ENCODE results near the gene ADTRP.

DNA sequence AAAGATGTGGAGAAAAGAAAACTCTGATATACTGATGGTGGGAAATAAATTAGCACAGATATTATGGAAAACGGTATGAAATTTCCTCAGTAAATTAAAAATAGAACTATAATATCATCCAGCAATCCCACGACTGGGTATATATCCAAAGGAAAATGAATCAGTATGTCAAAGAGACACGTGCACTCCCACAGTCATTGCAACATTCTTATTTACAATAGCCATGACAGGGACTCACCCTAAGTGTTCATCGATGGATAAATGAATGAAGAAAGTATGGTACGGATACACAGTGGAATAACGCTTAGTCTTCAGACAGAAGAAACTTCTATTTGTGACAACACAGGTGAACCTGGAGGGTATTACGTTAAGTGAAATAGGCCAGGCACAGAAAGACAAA, 5.7 kb upstream of the ADTRP start:
- no peak for TF ChIP-seq JUND (IDR thresholded peaks at IDR 0.05; ENCODE audit: low read depth, low read length)
- TF ChIP-seq BCL11A (IDR thresholded peaks at IDR 0.05; ENCODE audit: low read depth, low read length) = no peak
- no peak for TF ChIP-seq ZNF274 (IDR thresholded peaks at IDR 0.05; ENCODE audit: insufficient read depth, insufficient read length)
- TF ChIP-seq SP1 (IDR thresholded peaks at IDR 0.05; ENCODE audit: low read depth, low read length) = no peak
- TF ChIP-seq, protein P1, sequence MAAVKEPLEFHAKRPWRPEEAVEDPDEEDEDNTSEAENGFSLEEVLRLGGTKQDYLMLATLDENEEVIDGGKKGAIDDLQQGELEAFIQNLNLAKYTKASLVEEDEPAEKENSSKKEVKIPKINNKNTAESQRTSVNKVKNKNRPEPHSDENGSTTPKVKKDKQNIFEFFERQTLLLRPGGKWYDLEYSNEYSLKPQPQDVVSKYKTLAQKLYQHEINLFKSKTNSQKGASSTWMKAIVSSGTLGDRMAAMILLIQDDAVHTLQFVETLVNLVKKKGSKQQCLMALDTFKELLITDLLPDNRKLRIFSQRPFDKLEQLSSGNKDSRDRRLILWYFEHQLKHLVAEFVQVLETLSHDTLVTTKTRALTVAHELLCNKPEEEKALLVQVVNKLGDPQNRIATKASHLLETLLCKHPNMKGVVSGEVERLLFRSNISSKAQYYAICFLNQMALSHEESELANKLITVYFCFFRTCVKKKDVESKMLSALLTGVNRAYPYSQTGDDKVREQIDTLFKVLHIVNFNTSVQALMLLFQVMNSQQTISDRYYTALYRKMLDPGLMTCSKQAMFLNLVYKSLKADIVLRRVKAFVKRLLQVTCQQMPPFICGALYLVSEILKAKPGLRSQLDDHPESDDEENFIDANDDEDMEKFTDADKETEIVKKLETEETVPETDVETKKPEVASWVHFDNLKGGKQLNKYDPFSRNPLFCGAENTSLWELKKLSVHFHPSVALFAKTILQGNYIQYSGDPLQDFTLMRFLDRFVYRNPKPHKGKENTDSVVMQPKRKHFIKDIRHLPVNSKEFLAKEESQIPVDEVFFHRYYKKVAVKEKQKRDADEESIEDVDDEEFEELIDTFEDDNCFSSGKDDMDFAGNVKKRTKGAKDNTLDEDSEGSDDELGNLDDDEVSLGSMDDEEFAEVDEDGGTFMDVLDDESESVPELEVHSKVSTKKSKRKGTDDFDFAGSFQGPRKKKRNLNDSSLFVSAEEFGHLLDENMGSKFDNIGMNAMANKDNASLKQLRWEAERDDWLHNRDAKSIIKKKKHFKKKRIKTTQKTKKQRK (IDR thresholded peaks at IDR 0.05; ENCODE audit: low read depth, low read length) = no peak
- TF ChIP-seq, protein P2, sequence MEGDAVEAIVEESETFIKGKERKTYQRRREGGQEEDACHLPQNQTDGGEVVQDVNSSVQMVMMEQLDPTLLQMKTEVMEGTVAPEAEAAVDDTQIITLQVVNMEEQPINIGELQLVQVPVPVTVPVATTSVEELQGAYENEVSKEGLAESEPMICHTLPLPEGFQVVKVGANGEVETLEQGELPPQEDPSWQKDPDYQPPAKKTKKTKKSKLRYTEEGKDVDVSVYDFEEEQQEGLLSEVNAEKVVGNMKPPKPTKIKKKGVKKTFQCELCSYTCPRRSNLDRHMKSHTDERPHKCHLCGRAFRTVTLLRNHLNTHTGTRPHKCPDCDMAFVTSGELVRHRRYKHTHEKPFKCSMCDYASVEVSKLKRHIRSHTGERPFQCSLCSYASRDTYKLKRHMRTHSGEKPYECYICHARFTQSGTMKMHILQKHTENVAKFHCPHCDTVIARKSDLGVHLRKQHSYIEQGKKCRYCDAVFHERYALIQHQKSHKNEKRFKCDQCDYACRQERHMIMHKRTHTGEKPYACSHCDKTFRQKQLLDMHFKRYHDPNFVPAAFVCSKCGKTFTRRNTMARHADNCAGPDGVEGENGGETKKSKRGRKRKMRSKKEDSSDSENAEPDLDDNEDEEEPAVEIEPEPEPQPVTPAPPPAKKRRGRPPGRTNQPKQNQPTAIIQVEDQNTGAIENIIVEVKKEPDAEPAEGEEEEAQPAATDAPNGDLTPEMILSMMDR (IDR thresholded peaks at IDR 0.05 in 2 of 3, conservative IDR thresholded peaks at IDR 0.05 in 1 of 3; ENCODE audit: control insufficient read depth in 2 of 3, extremely low read depth in 1 of 3, insufficient read depth in 1 of 3, low read depth in 3 of 3, low read length in 3 of 3) = no peak
- TF ChIP-seq IRF4 (IDR thresholded peaks at IDR 0.05; ENCODE audit: low read depth, low read length) = no peak
- TF ChIP-seq MXI1 (IDR thresholded peaks at IDR 0.05; ENCODE audit: low read depth, low read length) = no peak
- no peak for TF ChIP-seq SRF (IDR thresholded peaks at IDR 0.05; ENCODE audit: low read depth in 2 of 2, low read length in 2 of 2)
